Pulmonary artery endothelial cell (primary cell): ENCODE data around the gene C17orf78. TPM values are rescaled to one million over a fixed set of nuclear protein-coding genes. Genes with fewer than 3 reads are reported as not detected.
"Not testable (repeated sequence)": the region's sequence is repeated elsewhere in the genome, so short reads cannot be mapped to it uniquely, and the experiment has no call there.

Experiments used
- DNase-seq: peaks from one replicate; pipeline ENCODE4 v3.0.0-alpha.2; 2011; ENCODE audit warnings: low read depth, low spot score
- total RNA-seq: library from RNA; depleted of rRNA; stranded (reverse); fragments of >200 nt; gene quantifications from 2 replicates; pipeline ENCODE4 v1.2.3, GENCODE V29; 2014

The C17orf78 gene
- total RNA-seq: not detected in 2 replicates

DNA sequence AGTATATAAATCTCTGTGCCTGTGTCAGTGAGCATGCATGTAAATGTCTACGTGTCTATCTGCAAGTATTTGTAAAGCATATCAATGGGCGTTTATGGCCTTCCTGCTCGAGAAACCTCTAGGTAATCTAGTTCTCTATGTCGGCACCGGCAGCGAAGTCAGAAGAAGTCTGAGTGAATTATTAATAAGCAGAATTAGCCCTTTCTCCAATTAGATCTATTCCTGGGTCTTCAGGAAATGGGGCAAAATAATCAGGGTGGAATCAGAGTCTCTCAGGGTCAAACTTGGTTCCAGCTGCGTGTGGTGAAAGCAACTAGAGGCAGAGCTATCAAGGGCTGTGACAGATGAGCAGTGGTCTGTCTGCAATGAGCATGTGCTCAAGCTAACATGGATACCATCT lies at the start of gene C17orf78:
TSS of gene C17orf78 (plus strand) at position 280 of the 400 bp plus-strand sequence. CDS start at position 388, 108 bp downstream.
- DNase-seq: no peak

DNA sequence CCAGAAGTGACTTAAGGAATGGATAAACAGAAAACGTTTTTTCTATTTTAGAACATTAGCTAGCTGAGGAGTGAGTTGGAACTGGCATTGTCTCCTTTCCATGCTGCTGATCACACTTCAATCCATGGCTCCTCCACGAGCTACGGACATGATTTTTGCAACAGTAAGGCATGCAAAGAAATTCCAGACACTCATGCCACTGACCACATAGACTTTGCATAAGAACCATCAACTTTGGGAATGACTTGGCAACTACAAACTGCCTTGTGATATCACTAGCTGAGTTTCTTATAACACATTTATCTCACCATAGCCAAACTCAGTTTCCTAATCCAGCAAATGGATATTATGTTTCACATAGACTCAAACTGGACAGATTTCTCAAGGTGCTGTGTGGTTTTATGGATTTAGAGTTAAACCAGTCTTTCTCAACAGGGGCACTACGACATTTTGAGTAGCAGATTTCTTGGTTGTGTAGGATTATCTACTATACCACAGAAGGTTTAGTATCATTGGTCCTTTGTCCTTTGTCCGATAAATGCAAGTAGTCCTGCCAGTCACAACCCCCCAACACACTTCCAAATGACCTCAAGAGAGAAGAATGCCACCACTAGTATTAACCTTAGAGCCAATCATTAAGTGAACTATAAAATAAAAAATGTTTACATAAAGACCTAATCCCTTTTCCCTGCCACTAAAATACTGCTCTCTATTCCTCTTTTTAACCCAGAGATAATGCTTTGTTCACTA lies 48.3 kb upstream of the C17orf78 start:
- no peak for DNase-seq

DNA sequence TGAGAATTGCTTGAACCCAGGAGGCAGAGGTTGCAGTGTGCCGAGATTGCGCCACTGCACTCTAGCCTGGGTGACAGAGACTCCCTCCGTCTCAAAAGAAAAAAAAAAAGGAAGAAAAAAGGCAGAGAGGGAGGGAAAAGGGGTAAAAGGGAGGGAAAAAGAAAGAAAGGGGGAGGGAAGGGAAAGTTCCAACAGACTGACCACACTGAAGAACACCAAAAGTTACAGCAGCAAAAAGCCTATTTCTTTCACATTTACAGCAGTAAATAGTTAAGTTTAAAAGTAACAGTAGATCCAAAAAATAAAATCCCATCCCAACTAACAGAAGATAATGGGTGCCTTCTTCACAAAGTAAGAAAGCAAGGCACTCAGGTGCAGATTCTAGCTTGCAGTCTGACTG lies 36.9 kb upstream of the C17orf78 start:
- DNase-seq: no peak

DNA sequence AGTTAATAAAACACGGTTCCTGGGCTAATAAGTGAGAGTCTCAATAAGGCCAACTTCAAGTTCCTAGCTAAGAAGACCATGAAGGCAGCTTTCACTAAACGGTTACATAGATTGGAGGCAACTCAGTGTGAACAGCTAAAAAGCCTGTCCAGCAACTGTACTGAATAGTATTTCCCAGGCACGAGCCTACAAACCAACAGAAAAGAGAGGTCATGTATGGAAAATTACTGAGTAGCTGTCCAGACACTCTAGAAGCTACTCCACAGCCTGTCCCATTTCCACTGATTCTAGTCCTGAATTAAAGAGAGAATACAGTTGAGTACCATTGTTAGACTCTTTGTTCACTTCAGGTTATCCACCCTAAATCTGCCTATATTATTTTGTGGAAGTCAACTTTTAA lies 36.5 kb upstream of the C17orf78 start:
- DNase-seq: no peak

DNA sequence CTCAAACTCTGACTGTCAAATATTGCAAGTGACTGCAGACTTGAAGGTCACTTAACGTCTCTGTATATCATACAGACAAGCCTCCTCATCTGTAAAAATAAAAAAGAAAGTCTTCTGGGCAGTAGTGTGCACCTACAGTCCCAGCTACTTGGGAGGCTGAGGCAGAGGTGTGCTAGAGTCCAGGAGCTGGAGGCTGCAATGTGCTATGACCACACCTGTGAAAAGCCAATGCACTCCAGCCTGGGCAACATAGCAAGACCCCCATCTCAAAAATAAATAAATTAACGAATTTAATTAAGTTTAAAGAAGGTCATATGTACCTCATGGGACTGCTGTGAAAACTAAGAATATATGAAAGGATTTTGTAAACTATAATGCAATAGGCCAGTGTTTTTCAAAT lies 35.0 kb upstream of the C17orf78 start:
- DNase-seq: no peak

DNA sequence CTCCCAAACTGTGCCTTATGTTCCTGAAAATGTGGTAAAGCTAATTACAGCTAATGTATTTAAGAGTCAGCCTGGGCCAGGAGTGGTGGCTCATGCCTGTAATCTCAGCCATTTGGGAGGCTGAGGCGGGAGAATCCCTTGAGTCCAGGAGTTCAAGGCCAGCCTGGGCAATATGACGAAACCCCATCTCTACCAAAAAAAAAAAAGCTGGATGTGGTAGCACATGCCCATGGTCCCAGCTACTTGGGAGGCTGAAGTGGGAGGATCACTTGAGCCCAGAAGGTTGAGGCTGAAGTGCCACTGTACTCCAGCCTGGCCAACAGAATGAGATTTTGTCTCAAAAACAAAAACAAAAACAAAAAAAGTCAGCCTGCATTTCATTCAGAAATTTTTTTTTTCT lies 33.2 kb upstream of the C17orf78 start:
- DNase-seq: no peak

DNA sequence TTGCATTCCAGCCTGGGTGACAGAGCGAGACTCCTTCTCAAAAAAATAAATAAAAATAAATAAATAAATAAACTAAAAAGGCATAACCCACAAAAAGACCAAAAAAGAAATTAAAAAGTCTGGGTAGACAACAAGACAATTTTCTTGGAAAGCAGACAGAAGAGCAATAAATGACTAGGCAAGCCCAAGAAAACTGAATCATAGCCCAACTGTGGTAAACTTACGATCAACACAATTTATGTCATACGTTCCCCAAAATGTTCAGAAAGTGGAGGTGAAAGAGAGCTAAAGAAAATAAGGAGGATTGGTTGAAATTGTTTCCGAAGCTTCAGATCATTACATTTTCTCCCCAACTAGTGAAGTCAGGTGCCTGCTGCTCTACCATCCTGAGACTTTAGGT lies 31.3 kb upstream of the C17orf78 start:
- no peak for DNase-seq

DNA sequence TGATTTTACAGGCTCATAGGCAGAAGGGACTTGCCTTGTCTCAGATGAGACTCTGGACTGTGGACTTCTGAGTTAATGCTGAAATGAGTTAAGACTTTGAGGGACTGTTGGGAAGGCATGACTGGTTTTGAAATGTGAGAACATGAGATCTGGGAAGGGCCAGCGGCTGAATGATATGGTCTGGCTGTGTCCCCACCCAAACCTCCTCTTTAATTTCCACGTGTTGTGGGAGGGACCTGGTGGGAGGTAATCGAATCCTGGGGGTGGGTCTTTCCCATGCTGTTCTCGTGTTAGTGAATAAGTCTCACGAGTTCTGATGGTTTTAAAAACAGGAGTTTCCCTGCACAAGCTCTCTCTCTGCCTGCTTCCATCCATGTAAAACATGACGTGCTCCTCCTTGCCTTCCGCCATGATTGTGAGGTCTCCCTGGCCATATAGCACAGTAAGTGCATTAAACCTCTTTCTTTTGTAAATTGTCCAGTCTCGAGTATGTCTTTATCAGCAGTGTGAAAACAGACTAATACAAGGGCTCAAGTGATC lies 28.9 kb upstream of the C17orf78 start:
- not testable (repeated sequence) for DNase-seq

DNA sequence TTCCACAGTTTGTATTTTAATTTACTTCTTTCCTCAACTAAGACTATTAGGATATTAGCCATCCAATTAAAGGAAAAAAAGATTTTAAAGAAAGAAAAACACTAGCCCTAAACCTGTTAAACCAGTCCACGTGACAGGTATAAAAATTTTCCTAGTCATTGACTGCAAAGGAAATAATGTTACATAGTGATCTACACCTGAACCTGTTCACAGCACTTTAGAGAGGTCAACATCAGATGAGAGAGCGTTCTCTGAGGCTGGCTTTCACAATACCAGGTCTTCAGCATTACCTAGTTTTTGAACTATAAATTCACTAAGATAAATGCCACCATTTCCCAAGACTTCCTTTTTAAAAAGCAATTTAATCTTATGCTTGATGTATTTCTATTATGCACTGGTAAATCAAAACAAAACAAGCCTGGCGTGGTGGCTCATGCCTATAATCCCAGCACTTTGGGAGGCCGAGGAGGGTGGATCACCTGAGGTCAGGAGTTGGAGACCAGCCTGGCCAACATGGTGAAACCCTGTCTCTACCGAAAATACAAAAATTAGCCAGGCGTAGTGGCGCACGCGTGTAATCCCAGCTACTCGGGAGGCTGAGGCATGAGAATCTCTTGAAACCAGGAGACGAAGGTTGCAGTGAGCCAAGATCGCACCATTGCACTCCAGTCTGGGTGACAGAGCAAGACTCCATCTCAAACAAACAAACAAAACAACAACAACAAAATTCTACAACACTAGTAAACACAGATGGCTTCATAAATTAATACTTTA lies 18.8 kb upstream of the C17orf78 start:
- not testable (repeated sequence) for DNase-seq

DNA sequence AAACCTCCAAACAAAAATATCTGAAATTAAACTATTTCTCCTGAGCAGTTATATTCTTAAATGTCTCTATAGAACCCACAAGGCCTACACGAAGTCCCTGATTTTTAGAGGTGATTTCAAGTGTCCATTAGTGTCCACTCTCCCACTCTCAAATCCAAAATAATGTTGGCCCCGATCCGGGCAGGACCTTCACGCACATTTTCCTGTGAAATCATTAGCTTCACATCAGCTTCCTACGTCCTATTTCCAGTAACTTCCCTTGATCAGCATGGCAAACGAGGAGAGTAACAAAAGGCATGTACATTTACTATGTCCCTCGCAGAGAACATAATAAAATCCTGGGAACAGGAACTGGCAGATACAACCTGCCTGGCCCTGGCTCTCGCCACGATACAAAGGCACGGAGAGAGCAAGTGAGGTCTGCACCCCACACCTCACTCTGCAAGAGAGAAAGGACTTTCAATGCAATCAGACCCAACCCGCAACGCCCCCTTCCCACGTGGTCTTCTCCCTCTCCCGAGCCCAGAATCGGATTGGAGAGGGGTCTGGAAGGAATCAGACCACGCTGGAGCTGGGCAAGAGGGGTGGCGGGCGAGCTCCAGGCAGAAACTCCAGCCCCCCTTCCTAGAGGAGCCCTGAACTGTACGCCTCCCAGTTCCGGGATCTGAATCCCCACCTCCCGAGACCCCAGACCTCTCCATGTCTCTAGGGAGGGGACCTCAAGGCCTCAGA lies 17.5 kb upstream of the C17orf78 start:
- no peak for DNase-seq

DNA sequence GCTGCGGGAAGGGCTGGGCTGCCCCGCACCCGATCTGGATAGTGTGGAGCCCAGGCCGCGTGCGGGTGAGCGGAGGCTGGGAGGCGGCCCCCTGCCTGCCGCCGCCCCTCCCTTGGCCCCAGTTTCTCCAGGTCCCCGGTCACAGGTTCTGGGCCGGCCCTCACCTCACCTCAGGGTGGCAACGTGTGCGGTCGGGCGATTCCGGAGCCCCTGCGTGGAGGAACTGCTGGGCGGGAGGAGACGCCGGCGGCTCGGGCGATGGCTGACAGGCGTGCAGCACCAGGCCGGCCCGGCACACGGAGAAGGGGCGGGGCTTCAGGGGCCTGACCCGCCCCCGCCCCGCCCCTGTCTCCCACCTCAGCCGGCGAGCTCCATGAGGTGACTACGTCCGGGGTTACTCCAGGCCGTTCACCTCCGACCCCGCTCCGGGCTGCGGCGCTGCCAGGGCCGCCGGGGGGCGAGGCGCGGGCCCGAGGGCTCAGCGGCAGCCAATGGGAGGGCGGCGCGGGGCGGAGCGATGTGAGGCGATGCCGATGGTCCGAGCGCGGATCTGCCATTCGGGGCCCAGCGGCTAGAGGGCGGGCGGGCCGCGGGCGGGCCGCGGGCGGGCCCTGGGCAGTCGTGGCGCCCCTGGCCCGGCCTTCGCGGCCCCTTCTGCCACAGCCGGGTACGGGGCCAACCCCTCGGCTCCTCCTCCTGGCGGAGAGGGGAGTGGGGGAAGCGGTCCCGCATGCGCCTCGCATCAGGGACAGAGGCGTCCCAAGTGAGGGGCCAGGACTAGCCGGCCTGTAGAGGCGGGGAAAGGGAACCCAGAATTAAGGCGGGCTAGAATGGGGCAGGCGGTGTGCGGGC lies 16.7 kb upstream of the C17orf78 start:
- DNase-seq: peak; percentile 65

DNA sequence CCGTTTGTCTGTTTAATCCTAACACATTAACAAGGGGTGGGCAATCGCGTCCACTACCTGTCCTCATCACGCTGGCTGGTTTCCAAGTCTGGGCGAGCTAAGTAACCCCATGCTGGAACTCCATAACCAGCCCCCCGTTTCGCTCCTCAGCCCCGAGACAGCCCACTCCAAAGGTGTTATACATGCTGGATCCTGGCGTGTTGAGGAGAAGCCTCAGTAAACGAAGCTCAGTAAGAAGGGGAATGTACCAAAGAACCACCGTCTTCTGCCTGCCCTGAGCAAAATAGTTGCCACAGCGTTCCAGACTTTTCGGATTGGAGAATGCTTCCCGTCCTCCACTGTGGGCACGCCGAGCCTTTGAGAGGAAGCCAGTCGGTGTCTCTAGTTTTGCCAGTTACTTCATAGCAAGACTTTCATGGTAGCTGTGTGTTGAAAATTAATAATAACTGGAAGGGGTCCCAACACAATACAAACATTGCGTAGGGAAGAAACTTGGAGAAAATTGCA lies 16.1 kb upstream of the C17orf78 start:
- DNase-seq: no peak

DNA sequence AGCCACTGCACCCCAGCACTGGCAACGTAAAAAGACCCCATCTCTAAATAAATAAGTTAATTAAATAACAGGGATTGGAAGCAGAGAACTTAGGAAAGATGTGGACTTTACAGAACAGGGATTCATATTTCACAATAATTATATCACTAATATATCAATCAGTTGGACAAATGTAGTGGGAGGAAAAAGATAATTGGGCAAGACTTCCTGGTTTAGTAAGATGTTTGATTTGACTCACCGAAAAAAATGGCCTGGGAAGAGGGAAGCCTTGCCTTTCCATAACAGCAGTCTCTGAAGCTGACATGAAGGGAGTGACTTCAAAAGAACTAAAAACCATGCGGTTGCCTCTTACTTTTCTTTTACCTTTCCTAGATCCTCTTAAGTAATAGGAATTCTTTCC lies 15.2 kb upstream of the C17orf78 start:
- DNase-seq: no peak

DNA sequence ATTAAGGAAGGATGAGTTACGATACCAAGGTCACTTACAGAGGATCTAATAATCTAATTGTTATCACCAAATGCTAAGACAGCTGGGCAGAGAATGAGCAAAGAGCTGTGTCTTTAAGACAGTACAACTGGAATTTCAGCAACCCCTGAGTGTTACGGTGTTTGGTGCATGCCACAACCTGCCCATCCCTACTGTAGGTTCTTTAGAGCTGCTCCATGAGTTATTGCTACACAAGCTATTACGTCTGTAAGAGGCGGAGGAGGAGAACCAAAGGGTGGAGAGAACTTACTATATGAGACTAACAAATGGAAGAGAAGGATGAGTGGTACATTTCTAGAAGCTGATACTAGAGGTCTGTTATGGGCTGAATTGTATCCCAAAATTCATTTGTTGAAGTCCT lies 14.2 kb upstream of the C17orf78 start:
- no peak for DNase-seq

DNA sequence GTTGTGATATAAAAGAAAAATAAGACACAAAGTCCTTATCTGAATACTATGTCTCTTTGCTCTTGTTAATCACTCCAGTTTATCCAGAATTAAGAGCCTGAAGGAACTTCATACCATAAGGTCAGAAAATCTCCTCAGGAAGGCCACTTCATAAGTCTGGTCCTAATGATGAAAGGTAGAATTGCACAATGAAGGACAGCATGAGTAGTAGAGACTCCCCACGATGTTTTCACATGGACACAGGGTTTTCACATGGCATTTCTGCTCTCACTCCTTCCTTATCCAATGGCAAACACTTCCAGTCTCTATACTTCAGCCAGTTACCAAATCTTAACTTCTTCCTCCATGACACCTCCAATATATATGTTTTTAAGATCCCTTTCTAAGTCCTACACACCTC lies 10.2 kb upstream of the C17orf78 start:
- no peak for DNase-seq

DNA sequence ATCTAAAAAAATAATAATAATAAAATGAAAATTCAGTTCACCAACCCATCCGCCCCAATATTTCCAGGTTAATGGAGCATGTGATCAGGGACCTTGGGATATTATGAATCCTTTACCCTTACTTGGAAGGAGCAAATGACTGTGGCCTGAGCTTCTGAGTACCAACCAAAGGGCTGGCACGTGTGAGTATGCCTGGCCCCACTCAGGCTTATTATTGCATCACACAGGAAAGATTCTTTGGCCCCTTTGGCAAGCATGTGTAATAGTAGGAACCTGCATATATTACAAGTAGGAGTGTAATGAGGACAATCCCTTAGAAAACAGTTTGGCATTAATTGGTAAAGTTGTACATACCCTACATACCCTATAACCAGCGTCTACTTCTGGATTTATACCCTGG lies 7.2 kb upstream of the C17orf78 start:
- DNase-seq: no peak

DNA sequence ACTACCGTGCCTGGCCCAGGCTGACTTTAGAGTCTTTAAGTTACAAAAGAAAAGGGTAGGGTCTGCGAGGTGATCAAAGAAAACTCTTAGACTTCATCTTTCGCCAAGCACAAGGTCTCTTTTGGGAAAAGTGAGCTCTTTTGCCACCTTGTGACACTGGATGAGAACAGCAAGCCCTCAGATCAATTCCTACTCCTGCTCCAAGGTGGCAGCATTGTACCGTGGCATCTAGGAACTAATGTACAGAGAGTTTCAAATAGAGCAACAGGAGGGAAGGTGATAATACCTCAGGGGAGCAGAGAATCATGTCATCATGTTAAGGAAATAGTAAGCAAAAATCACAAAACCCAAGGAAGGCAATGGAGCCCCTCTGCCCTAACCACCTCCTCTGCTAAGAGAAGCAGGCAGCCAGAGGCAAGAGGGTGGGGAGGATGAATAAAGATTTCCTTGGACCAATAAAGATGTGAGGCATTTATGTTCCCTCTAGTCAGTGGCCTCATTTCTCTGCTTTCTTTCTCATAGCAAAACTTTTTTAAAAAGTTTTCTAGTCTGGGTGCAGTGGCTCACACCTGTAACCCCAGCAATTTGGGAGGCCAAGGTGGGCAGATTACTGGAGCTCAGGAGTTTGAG lies 2.1 kb upstream of the C17orf78 start:
- peak; percentile 48 for DNase-seq

DNA sequence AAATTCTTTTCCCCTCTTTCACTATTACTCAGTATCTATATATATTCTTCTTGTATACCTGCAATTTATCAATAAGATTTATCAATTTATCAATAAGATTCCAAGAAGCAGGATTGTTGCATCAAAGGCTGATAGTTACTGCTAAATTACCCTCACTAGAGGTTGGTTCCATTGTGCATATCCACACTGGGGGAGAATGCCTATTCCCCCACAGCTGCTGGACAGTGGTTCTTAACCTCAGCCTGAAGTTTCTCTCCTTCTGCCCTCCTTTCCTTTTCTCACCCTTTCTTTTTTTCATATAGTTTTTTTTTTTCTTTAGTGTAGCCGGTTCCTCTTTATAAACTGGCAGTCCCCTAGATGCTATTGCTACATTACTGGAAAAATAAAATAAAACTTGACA lies 6.3 kb downstream of the C17orf78 start:
- DNase-seq: no peak

DNA sequence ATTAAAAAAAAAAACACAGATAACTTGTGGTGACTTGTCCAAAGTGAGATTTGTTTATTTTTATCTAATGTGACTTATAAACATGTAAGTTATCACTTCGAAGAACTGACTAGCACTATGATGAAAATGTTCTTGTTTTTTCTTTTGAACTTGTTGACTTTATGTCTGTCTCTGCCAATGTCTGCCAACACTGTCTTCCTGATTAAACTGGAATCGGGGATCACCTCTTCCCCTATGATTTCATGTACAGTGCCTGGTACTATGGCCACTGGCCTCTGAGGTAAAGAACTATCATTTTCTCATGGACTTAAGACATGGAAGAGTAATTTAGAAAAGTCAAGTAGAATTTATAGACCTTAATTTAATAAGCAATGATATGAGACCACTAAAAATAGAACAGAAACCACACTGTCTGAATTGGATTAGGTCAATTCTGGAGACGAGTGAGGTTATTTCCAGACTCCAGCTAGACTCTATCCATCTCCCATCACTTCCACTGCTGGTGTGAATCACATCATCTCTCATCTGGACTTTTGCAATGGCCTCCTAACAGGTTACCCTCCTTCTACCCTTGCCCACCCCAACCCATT lies 8.9 kb downstream of the C17orf78 start:
- no peak for DNase-seq

DNA sequence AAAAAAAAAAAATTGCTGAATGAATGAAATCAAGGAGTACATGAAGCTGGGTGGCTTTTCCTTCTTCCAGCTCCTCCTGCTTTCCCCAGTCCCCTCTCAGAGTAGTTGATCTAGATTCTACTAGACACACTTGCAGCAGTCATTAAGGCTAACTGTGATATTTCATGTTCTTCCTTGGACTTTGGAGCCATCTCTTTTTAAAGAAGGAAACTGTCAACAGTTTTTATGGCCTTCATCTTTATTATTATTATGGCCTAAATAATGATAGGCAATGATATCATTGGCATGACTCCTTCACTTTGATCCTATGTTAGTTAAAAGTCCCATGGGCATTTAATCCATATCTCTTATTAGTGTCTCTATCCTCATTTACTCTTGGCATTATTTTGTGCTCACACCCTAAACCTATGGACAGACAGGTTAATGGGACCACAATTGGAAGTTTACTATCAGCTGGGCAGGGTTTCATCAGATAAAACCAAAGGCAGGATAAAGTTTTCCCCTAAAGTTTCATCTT lies 9.7 kb downstream of the C17orf78 start:
- no peak for DNase-seq
